ENCODE measurements around the gene UFM1.

- TF ChIP-seq POLR2A (IDR thresholded peaks at IDR 0.05) (peak; percentile 38 to 83), POLR2AphosphoS5 (IDR thresholded peaks at IDR 0.05) (peak in 1 of 3 donors; percentile 44), CTCF (IDR thresholded peaks at IDR 0.05) (no peak)
Observed at GRCh38 chr13:38349390-38350113, at the start of gene UFM1.
